Small intestine (tissue), 16 donors: ENCODE results near the gene ZC4H2. TPM values are rescaled to one million over a fixed set of nuclear protein-coding genes. Genes with fewer than 3 reads are reported as not detected.
A peak's percentile ranks its signal among the peaks of the same experiment; 100 is the strongest.
"Not testable (repeated sequence)": the region's sequence is repeated elsewhere in the genome, so short reads cannot be mapped to it uniquely, and the experiment has no call there.

ENCODE experiments used
- DNase-seq, 2 donors: peaks; one replicate each; pipeline versions ENCODE4 v3.0.0 to v3.0.0-alpha.2; 2013
- FAIRE-seq: peaks from 2 replicates; lab custom pipeline; 2012; peaks lifted over from hg19 to GRCh38; lab: Jason Lieb, UNC
- H3K27ac ChIP-seq, 3 donors: one replicate each; pipeline ENCODE4 v1.5.1; 2013; ENCODE audit warnings: low read length in 2 of 3, mild to moderate bottlenecking in 2 of 3, control low read depth in 1 of 3, inconsistent platforms in 1 of 3, low read depth in 1 of 3, moderate library complexity in 1 of 3
- H3K27me3 ChIP-seq, 3 donors: one replicate each; pipeline ENCODE4 v1.6.1; 2013; ENCODE audit warnings: low read length in 3 of 3, inconsistent platforms in 1 of 3; ENCODE audit not compliant: control insufficient read depth in 3 of 3, insufficient read depth in 3 of 3
- H3K36me3 ChIP-seq, 3 donors: one replicate each; pipeline ENCODE4 v1.6.1; 2013; ENCODE audit warnings: low read length in 3 of 3, inconsistent platforms in 1 of 3, low read depth in 1 of 3, mild to moderate bottlenecking in 1 of 3, moderate library complexity in 1 of 3; ENCODE audit not compliant: control insufficient read depth in 3 of 3, insufficient read depth in 2 of 3
- H3K4me1 ChIP-seq, 3 donors: one replicate each; pipeline ENCODE4 v1.6.1; 2013; ENCODE audit warnings: low read length in 2 of 3, inconsistent platforms in 1 of 3, low read depth in 1 of 3, mild to moderate bottlenecking in 1 of 3, moderate library complexity in 1 of 3; ENCODE audit not compliant: control insufficient read depth in 3 of 3, insufficient read depth in 2 of 3
- H3K4me3 ChIP-seq, 3 donors: one replicate each; pipeline ENCODE4 v1.5.1; 2013; ENCODE audit warnings: low read length in 3 of 3, control low read depth in 1 of 3, inconsistent platforms in 1 of 3, low read depth in 1 of 3, mild to moderate bottlenecking in 1 of 3, moderate library complexity in 1 of 3
- H3K9me3 ChIP-seq, 2 donors: one replicate each; pipeline ENCODE4 v1.6.1; 2013; ENCODE audit warnings: low read depth in 1 of 2, low read length in 1 of 2; ENCODE audit not compliant: control insufficient read depth in 2 of 2, insufficient read depth in 1 of 2
- WGBS, 3 donors: extraction: QIAGEN DNeasy Blood & Tissue Kit; methylation state at CpG; one replicate each; pipeline ENCODE4 v1.1.7; 2013; 5-methylcytosine and 5-hydroxymethylcytosine counted together
- long read RNA-seq, 10 donors: transcript quantifications; one replicate each; lab custom pipeline, GENCODE V29; 2026
- polyA plus RNA-seq, 4 donors: library from polyadenylated mRNA; stranded (reverse) in 3 of 4; unstranded in 1 of 4; fragments of 200-250 nt in 3 of 4; fragments of 120-200 nt in 1 of 4; gene quantifications; one replicate each; pipeline versions ENCODE4 v1.2.1 to v1.2.3, GENCODE V29; 2013
- donor health status: healthy with polysubstance abuse.
- donor health status: control.
- donor health status: control.
- donor health status: Bipolar disorder and iron deficiency.
- donor health status: healthy.

ZC4H2 gene, protein sequence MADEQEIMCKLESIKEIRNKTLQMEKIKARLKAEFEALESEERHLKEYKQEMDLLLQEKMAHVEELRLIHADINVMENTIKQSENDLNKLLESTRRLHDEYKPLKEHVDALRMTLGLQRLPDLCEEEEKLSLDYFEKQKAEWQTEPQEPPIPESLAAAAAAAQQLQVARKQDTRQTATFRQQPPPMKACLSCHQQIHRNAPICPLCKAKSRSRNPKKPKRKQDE
- polyA plus RNA-seq = 10 to 100 TPM in 1 of 4 donors, 1 to 10 TPM in 3; 6.5 to 11.6 (median 8.0) TPM
- long read RNA-seq, donor 1, partial matches to known transcripts = 0 of 8 reads
- long read RNA-seq, donor 1, other reads (novel, unspliced or antisense) = 0 of 8 reads
- long read RNA-seq, donor 2, partial matches to known transcripts = 0 of 1 reads
- long read RNA-seq, donor 2, other reads (novel, unspliced or antisense) = 0 of 1 reads
- long read RNA-seq, donor 3, partial matches to known transcripts = 0 of 2 reads
- long read RNA-seq, donor 3, other reads (novel, unspliced or antisense) = 0 of 2 reads
- long read RNA-seq, donor 4 = 0 reads
- long read RNA-seq, donor 5 = 0 reads
- long read RNA-seq, donor 6, partial matches to known transcripts = 0 of 6 reads
- long read RNA-seq, donor 6, other reads (novel, unspliced or antisense) = 0 of 6 reads
- long read RNA-seq, donor 7, transcript ZC4H2-202 (5 exons, 2,184 nt) = major isoform, 9 of 11 reads
- long read RNA-seq, donor 7, partial matches to known transcripts = 0 of 11 reads
- long read RNA-seq, donor 7, other reads (novel, unspliced or antisense) = 0 of 11 reads
- long read RNA-seq, donor 8, partial matches to known transcripts = 0 of 1 reads
- long read RNA-seq, donor 8, other reads (novel, unspliced or antisense) = 0 of 1 reads
- long read RNA-seq, donor 9 = 0 reads
- long read RNA-seq, donor 10, partial matches to known transcripts = 0 of 5 reads
- long read RNA-seq, donor 10, other reads (novel, unspliced or antisense) = 0 of 5 reads

DNA sequence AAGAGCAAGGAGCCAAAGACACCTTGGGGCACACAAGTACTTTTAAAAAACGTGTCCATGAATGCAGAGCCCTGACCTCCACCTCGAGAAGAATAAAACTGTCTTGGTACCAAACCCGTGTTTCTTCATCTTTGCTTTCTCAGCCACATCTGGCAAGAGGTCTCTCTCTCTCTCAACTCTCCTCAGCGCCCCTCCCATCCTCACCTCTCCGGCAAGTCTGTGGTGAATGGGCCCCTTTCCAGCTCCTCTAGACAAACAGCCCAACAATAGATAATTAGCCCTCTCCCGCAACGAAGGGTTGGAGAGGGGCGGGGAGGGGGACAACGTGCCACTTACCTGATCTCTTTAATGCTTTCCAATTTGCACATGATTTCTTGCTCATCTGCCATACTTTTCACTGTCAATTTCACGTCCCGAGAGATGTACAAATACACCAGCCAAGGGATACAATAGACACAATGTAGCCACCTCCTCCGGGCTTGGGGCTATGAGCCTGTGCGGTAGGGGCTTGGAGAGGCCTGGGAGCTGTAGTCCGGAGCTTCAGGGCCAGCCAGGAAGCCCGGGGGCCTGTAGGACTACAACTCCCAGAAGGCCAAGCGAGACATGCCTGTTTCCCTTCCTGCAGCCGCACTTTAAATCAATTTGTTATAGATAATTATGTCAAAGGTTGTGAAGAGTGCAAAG is at the start of gene ZC4H2:
TSS of gene ZC4H2 (minus strand) at position 462 of the 684 bp plus-strand sequence. CDS start at position 389, 73 bp downstream.
- H3K27me3 ChIP-seq = no peaks in the 10 kb centered on the region
- WGBS, 3 donors = 0 to 27% (median 0%) methylated on average over 17 of the region's 17 CpGs
- FAIRE-seq = no peak
- no peaks in the 10 kb centered on the region for H3K36me3 ChIP-seq
- no peaks in the 10 kb centered on the region for H3K9me3 ChIP-seq
- peak; percentile 77 to 80 for DNase-seq
- H3K4me3 ChIP-seq = peak within 1 kb of the TSS; percentile 53 to 66 (median 63)
- H3K4me1 ChIP-seq = no peaks in the 10 kb centered on the region
- peak within 1 kb of the TSS in 2 of 3 donors; percentile 4 to 12 for H3K27ac ChIP-seq

DNA sequence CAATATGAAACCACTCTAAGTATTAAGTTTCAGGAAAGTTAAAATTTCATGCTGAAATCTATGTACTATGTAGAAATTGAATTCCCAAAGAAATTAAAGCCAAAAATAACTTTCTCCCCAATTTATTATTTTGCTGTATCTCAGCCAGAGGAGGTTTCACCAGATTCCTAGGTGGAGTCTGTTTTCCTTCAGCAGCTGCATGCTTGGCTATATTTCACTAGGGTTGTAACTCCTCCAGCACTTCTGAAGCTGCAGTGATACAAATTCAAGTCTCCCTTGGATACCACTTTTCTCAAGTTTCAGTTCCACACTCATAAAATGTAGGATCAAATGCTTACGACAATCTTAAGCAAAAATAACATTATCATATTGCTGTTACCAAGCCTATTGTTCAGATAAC is 41.2 kb upstream of the ZC4H2 start:
- Histone ChIP-seq H3K36me3 (no peaks in the 10 kb centered on the region), H3K27ac (no peak overlapping the region), H3K4me3 (no peak overlapping the region), H3K27me3 (no peaks in the 10 kb centered on the region), H3K4me1 (no peaks in the 10 kb centered on the region), H3K9me3 (no peaks in the 10 kb centered on the region)
- WGBS, 3 donors = 69 to 85% (median 75%) methylated on average over 1 of the region's 1 CpG
- FAIRE-seq (no peak), DNase-seq (no peak)

DNA sequence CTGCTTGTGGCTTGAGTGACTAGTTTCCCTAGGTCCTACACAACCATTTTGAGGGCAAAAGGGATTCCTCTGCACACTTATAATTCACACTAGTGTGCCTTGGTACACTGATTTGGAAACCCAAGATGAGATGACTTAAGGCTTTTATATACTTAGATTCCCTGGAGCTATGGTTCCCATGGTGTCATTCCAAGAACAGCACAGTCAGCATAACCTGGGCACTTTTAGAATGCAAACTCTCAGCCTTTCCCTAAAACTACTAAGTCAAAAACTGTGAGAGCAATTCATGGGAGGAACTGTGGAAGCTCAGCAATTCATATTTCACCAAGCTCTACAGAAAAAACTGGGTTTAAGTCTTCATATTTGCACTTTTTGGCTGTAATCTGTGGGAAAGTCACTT is 38.0 kb upstream of the ZC4H2 start:
- no peaks in the 10 kb centered on the region for H3K27me3 ChIP-seq

DNA sequence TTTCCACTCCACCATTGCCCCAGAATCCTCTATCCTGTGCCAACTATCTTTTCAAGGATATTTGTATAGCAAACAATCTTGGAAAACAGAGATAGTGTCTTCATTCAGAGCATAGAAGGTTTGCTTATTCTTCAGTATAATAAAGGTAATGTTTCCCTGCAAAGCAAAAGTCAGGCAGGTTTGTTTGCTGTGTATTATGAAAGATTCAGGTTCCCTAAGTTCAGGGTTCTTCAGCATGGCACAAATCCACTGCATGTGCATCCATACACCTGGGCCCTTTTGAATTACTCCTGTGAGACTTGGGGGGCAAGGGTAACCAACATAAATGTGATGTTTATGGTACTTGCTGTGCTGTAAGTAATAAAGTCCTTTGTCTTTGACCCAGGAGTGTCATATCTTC is 33.2 kb upstream of the ZC4H2 start:
- no peak for FAIRE-seq
- no peak overlapping the region for H3K27ac ChIP-seq

More for the DNA sequence above, 38.0 kb upstream of the ZC4H2 start:
- Histone ChIP-seq H3K27ac (no peak overlapping the region), H3K4me1 (no peaks in the 10 kb centered on the region), H3K9me3 (no peaks in the 10 kb centered on the region), H3K36me3 (no peaks in the 10 kb centered on the region), H3K4me3 (no peak overlapping the region)
- no peak for DNase-seq
- no peak for FAIRE-seq

DNA sequence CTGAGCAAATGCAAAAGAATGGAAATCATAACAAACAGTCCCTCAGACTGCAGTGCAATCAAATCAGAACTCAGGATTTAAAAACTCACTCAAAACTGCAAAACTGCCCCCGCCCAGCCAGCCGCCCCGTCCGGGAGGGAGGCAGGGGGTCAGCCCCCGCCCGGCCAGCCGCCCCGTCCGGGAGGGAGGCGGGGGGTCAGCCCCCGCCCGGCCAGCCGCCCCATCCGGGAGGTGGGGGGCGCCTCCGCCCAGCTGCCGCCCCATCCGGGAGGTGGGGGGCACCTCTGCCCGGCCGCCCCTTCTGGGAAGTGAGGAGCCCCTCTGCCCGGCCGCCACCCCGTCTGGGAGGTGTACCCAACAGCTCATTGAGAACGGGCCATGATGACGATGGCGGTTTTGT is 26.0 kb upstream of the ZC4H2 start:
- DNase-seq, H3K4me1 ChIP-seq, H3K36me3 ChIP-seq, H3K4me3 ChIP-seq, FAIRE-seq, H3K27ac ChIP-seq, H3K27me3 ChIP-seq: not testable (repeated sequence)
- WGBS, 3 donors = 94 to 97% (median 95%) methylated on average over 15 to 23 of the region's 26 CpGs
- peaks cover 0 to 11% of the 10 kb centered on the region in 2 donors for H3K9me3 ChIP-seq

More for the DNA sequence above, 33.2 kb upstream of the ZC4H2 start:
- Histone ChIP-seq H3K4me1 (no peaks in the 10 kb centered on the region), H3K9me3 (no peaks in the 10 kb centered on the region), H3K4me3 (no peak overlapping the region), H3K36me3 (no peaks in the 10 kb centered on the region), H3K27me3 (no peaks in the 10 kb centered on the region)
- DNase-seq = no peak

DNA sequence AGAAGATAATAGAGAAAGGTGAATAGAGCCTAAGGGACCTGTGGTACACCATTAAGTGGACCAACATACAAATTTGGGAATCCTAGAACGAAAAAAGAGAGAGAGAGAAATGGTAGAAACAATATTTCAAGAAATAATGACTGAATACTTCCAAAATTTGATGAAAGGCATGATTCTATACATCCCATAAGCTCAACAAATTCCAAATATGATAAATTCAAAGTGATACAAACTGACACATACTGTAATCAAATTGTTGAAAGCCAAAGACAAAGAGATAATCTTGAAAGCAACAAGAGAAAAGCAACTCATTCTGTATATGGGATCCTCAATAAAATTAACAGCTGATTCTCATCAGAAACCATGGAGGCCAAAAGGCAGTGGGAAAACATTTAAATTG is 20.6 kb upstream of the ZC4H2 start:
- H3K36me3 ChIP-seq = no peaks in the 10 kb centered on the region
- 13 to 33% (median 30%) methylated on average over 1 of the region's 1 CpG for WGBS, 3 donors
- no peak for FAIRE-seq

DNA sequence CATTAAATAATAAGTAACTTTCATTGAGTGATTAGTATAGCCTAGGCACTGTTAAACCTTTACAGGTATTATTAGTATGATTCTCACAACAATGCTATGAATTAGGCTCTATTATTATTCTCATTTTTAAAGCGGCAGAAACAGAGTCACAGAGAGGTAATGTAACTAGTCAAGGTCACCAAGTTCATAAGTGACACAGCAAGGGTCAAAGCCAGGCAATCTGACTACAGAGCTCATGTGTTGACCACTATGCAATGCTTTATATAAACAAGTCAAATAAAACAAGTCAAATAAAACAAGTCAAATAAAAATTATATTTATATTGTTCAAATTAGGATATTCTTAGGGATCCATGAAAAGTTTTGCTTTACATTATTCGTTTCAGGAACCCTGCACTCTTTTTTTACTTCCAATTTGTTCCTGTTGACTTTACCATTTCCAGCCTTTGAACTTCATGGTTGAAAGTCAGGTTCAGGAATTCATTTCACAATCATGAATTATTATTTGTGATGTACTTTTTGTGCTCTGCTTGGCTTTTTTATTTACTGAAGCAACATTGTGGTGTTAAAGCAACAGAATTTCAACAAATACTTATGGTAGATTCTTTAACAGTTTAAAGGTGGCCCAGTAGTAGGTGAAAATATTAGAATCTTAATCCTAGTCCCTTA is 18.0 kb upstream of the ZC4H2 start:
- no peak for FAIRE-seq
- H3K4me1 ChIP-seq = no peaks in the 10 kb centered on the region
- no peaks in the 10 kb centered on the region for H3K36me3 ChIP-seq
- H3K27ac ChIP-seq = no peak overlapping the region
- no peaks in the 10 kb centered on the region for H3K27me3 ChIP-seq
- WGBS, 3 donors = 53 to 83% (median 78%) methylated on average over 2 of the region's 2 CpGs
- DNase-seq = no peak
- H3K4me3 ChIP-seq = no peak overlapping the region
- H3K9me3 ChIP-seq = peaks cover 0 to 10% of the 10 kb centered on the region in 2 donors

More for the DNA sequence above, 20.6 kb upstream of the ZC4H2 start:
- no peak for DNase-seq
- Histone ChIP-seq H3K4me3 (no peak overlapping the region), H3K9me3 (peaks cover 0 to 14% of the 10 kb centered on the region in 2 donors), H3K4me1 (no peaks in the 10 kb centered on the region), H3K27ac (no peak overlapping the region), H3K27me3 (no peaks in the 10 kb centered on the region)
